MCF 10A (cell line): ENCODE data around the gene ARFGEF3. TPM values are rescaled to one million over a fixed set of nuclear protein-coding genes. Genes with fewer than 3 reads are reported as not detected.

ENCODE experiments used
- BruUV-seq: library from RNA; stranded (reverse); fragments of 400-500 nt; replicated peaks from 2 replicates; lab custom pipeline; 2021; lab: Mats Ljungman, UMichigan
- CTCF ChIA-PET: fragments of 300-600 bp; sonication (Branson Sonifier 250); formaldehyde crosslinking; extraction: SDS; loops from one replicate; lab custom pipeline; 2021; ENCODE audit warnings: antibody characterized with exemption, inconsistent platforms; lab: Yijun Ruan, JAX
- POLR2A ChIA-PET: fragments of 300-600, 350-650 bp; sonication (Branson Sonifier 250); formaldehyde crosslinking; extraction: SDS; loops from one replicate; lab custom pipeline; 2020; ENCODE audit warnings: antibody characterized with exemption, inconsistent platforms; lab: Yijun Ruan, JAX
- DNase-seq: peaks from one replicate; pipeline ENCODE4 v3.0.0-alpha.2; 2018; ENCODE audit not compliant: unreplicated experiment
- H3K27ac Mint-ChIP-seq: one replicate; pipeline ENCODE4 v1.8.0; 2022; ENCODE audit warnings: mild to moderate bottlenecking, low read depth, mixed read lengths; ENCODE audit not compliant: unreplicated experiment
- H3K27me3 Mint-ChIP-seq: one replicate; pipeline ENCODE4 v1.8.0; 2022; ENCODE audit warnings: mixed read lengths; ENCODE audit not compliant: insufficient read depth, unreplicated experiment
- H3K36me3 Mint-ChIP-seq: one replicate; pipeline ENCODE4 v1.8.0; 2022; ENCODE audit warnings: mild to moderate bottlenecking, moderate library complexity, mixed read lengths; ENCODE audit not compliant: insufficient read depth, unreplicated experiment
- H3K4me1 Mint-ChIP-seq: one replicate; pipeline ENCODE4 v1.8.0; 2022; ENCODE audit warnings: mixed read lengths; ENCODE audit not compliant: insufficient read depth, unreplicated experiment
- H3K4me3 Mint-ChIP-seq: one replicate; pipeline ENCODE4 v1.8.0; 2022; ENCODE audit warnings: mild to moderate bottlenecking, moderate library complexity, mixed read lengths; ENCODE audit not compliant: unreplicated experiment
- H3K9me3 Mint-ChIP-seq: one replicate; pipeline ENCODE4 v1.8.0; 2022; ENCODE audit warnings: mixed read lengths; ENCODE audit not compliant: unreplicated experiment
- intact Hi-C: fragments of 100-400 bp; cut with micrococcal nuclease; formaldehyde crosslinking; loops from 2 replicates; pipeline ENCODE4 v1.14.1; 2022
- total RNA-seq: library from RNA; stranded (reverse); gene quantifications from 2 replicates; pipeline ENCODE4 v1.2.3, GENCODE V29; 2022
- TF ChIP-seq, protein P1 (sequence below): fragments of 200-600 bp; IDR thresholded peaks from one replicate; pipeline ENCODE4 v1.8.0; 2022; ENCODE audit warnings: antibody characterized with exemption, mild to moderate bottlenecking; ENCODE audit not compliant: unreplicated experiment

The ARFGEF3 gene
- total RNA-seq, 1 experiment from 2014 or later: 3.4 TPM

DNA sequence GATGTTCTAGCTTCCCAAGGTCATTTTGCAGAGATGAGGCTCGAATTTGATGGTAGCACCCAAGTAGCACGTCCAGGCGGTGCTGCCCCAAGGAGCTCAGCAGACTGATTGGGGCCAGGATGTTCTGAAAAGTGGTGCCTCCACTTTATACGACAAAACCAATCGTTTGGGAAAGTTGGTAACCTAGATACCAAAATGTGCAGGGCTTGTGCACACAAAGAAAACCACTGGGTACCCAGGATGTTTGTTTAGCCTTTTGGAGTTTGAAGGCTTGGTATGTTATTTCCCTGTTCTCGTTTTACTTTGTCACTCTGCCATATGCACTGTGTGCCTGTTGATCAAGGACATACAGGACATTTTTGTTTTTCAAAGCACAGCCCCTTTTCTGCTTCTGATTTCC, 97.3 kb downstream of the ARFGEF3 start:
- no peaks in the 10 kb centered on the region for H3K4me1 Mint-ChIP-seq
- CTCF ChIA-PET: interaction anchor here (0.9 kb wide), 1 partner anchor 250 kb away, joined by 4 read pairs; no protein-coding TSS in a partner anchor
- no peaks in the 10 kb centered on the region for H3K9me3 Mint-ChIP-seq
- DNase-seq: no peak
- H3K27ac Mint-ChIP-seq: no peak overlapping the region
- no peaks in the 10 kb centered on the region for H3K27me3 Mint-ChIP-seq
- H3K36me3 Mint-ChIP-seq: no peaks in the 10 kb centered on the region
- H3K4me3 Mint-ChIP-seq: no peak overlapping the region
- intact Hi-C loops: no loop called here
- TF ChIP-seq, protein P1, sequence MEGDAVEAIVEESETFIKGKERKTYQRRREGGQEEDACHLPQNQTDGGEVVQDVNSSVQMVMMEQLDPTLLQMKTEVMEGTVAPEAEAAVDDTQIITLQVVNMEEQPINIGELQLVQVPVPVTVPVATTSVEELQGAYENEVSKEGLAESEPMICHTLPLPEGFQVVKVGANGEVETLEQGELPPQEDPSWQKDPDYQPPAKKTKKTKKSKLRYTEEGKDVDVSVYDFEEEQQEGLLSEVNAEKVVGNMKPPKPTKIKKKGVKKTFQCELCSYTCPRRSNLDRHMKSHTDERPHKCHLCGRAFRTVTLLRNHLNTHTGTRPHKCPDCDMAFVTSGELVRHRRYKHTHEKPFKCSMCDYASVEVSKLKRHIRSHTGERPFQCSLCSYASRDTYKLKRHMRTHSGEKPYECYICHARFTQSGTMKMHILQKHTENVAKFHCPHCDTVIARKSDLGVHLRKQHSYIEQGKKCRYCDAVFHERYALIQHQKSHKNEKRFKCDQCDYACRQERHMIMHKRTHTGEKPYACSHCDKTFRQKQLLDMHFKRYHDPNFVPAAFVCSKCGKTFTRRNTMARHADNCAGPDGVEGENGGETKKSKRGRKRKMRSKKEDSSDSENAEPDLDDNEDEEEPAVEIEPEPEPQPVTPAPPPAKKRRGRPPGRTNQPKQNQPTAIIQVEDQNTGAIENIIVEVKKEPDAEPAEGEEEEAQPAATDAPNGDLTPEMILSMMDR: no peak
- no TSS peak for BruUV-seq
- POLR2A ChIA-PET: no interaction called here

DNA sequence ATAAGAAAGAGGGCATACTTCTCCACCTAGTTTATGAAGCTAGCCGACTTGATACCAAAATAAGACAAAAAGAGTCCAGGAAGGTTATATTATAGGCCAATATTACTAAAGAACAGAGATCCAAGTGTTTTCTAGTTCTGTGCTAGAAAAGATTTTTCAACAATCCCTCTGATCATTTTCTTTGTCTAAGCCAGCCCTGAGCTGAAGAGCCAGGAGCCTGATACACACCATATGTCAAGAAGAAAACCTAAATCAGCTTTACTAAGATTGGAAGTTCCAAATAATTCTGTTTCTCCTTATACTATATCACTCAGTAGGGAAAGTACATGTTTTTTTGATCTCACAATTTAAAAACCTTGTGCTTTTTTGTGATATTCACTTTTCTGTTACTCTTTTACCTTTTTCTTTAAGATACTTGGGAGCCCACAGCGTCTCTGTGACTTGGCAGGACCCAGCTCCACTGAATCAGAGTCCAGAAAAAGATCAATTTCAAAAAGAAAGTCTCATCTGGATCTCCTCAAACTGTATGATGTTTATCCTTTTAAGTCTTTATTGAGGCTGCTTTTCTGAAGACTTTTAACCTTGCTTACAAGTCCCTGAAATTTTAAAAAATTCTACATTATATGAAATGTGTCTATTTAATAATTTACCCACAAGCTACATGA, 99.5 kb downstream of the ARFGEF3 start:
- BruUV-seq: no TSS peak
- POLR2A ChIA-PET: no interaction called here
- no peaks in the 10 kb centered on the region for H3K36me3 Mint-ChIP-seq

DNA sequence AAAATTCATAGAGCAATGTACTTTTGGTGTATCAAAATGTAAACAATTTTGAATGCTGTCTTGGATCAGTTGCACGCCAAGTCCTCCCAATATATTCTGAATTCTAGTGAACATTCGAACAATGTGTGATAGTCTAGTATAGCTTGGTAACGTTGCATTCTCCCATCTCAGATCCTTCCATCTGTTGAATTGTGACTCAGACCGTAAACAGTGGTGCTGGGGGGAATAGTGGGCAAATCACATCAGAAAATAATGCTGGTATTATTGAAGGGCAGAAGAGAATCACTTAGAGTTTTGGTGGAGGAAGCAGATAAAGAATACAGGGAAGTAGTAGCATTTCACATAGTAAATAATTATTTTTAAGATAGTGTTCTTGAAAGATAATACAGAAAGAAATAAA, 102.2 kb downstream of the ARFGEF3 start:
- H3K9me3 Mint-ChIP-seq: no peaks in the 10 kb centered on the region
- H3K4me3 Mint-ChIP-seq: no peak overlapping the region
- H3K4me1 Mint-ChIP-seq: no peaks in the 10 kb centered on the region
- no peaks in the 10 kb centered on the region for H3K27me3 Mint-ChIP-seq
- no peak for DNase-seq
- ChIA-PET POLR2A (interaction anchor here (0.5 kb wide), 1 partner anchor 12 kb away, joined by 4 read pairs; no protein-coding TSS in a partner anchor), CTCF (interaction anchor here (0.6 to 0.7 kb wide), 3 partner anchors 29 to 198 kb away, joined by 3 to 5 read pairs (median 4); no protein-coding TSS in a partner anchor)
- no peak overlapping the region for H3K27ac Mint-ChIP-seq
- H3K36me3 Mint-ChIP-seq: no peaks in the 10 kb centered on the region
- intact Hi-C loops: no loop called here
- BruUV-seq: no TSS peak
- TF ChIP-seq, protein P1: no peak

More for the DNA sequence above, 99.5 kb downstream of the ARFGEF3 start:
- Mint-ChIP-seq H3K4me3 (no peak overlapping the region), H3K27me3 (no peaks in the 10 kb centered on the region), H3K9me3 (no peaks in the 10 kb centered on the region), H3K27ac (no peak overlapping the region), H3K4me1 (no peaks in the 10 kb centered on the region)
- intact Hi-C loops: no loop called here
- no peak for DNase-seq
- TF ChIP-seq, protein P1: no peak
- CTCF ChIA-PET: interaction anchor here (0.9 to 1.3 kb wide), 2 partner anchors 12 to 27 kb away, joined by 3 to 4 read pairs; no protein-coding TSS in a partner anchor

DNA sequence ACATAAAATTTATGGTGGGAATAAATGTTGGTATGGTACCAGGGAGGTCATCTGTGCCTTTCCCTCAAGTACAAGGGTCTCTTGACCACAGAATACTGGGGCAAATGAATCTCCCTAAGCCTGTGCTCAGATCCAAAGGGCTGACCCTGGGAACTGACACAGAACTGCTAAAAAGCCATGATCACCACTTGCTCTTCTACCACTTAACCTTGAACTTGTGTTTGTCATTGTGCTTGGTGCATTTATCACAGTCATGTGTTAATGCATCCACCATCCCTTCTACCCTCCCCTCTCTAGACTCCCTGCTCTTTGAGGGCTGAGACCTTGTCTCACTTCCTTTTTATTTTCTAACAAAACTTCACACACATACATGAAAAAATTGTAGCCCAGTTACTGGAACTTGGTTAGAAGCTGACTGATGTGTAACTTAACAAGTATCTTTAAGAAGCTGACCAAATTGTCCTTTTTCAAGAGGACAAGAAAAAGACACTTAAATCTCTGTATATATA, 102.7 kb downstream of the ARFGEF3 start:
- no peaks in the 10 kb centered on the region for H3K4me1 Mint-ChIP-seq
- H3K9me3 Mint-ChIP-seq: no peaks in the 10 kb centered on the region
- H3K36me3 Mint-ChIP-seq: no peaks in the 10 kb centered on the region
- intact Hi-C loops: no loop called here
- no peak overlapping the region for H3K27ac Mint-ChIP-seq
- ChIA-PET POLR2A (no interaction called here), CTCF (interaction anchor here (0.6 kb wide), 1 partner anchor 119 kb away, joined by 5 read pairs; no protein-coding TSS in a partner anchor)
- H3K27me3 Mint-ChIP-seq: no peaks in the 10 kb centered on the region
- BruUV-seq: no TSS peak
- H3K4me3 Mint-ChIP-seq: no peak overlapping the region
- TF ChIP-seq, protein P1: no peak
- DNase-seq: no peak
